SK-N-MC (cell line): ENCODE data around the gene NOB1.

Source experiments
- EZH2 ChIP-seq: fragments of 200-600 bp; sonication (generic); IDR thresholded peaks from one replicate; pipeline ENCODE4 v1.6.1; 2017; ENCODE audit warnings: antibody characterized with exemption
- FOXP2 ChIP-seq: optimal IDR thresholded peaks from 2 replicates; pipeline ENCODE3; 2011; ENCODE audit warnings: mild to moderate bottlenecking, moderate library complexity; ENCODE audit not compliant: insufficient read depth; ENCODE audit errors: extremely low read length, control extremely low read depth
- POLR2AphosphoS5 ChIP-seq: IDR thresholded peaks from 2 replicates; pipeline ENCODE4 v1.6.1; 2012; ENCODE audit warnings: mild to moderate bottlenecking, low read depth, low read length, borderline replicate concordance

GRCh38 chr16:69706975-69707340, 47.8 kb downstream of the NOB1 start:
- TF ChIP-seq EZH2 (no peak), POLR2AphosphoS5 (no peak), FOXP2 (no peak)
